Measurements from ENCODE around the gene GPATCH8.

GRCh38 chr17:44465897-44466296 lies 37.3 kb downstream of the GPATCH8 start:
- no peak for TF ChIP-seq CTCF (IDR thresholded peaks at IDR 0.05)
- no peak for TF ChIP-seq EP300 (IDR thresholded peaks at IDR 0.05; ENCODE audit: low read depth)

All from transverse colon (tissue), 3 donors.